Prostate gland (tissue), 2 donors: ENCODE data around the gene XYLT2.

Experiments used
- CTCF ChIP-seq, 4 experiments: fragments of 200-600 bp in 2 of 4; fragments of 450-650 bp in 2 of 4; sonication (generic) in 2 of 4; IDR thresholded peaks; 1 replicate in 3 of 4; 2 replicates in 1 of 4; pipeline ENCODE4 v1.5.1; 2016 to 2019; ENCODE audit warnings: antibody characterized with exemption in 4 of 4, mild to moderate bottlenecking in 2 of 4, moderate library complexity in 2 of 4
- POLR2A ChIP-seq: fragments of 450-650 bp; IDR thresholded peaks from one replicate; pipeline ENCODE4 v1.6.1; 2016; ENCODE audit warnings: antibody characterized with exemption, mild to moderate bottlenecking

GRCh38 chr17:50397111-50397918, 51.4 kb downstream of the XYLT2 start, which contains the start of gene LRRC59:
- peak; percentile 89 to 98 (median 96) for TF ChIP-seq CTCF (IDR thresholded peaks at IDR 0.05)
- TF ChIP-seq POLR2A = peak; percentile 47
